ENCODE results near the gene HTT. TPM values are rescaled to one million over a fixed set of nuclear protein-coding genes. Genes with fewer than 3 reads are reported as not detected.

HTT gene
- total and polyA plus RNA-seq, 2 of the 8 experiments (the other 6 are each of a cell fraction or from before 2014, with no cell fraction given) = 24.0 to 71.0 TPM

DNA sequence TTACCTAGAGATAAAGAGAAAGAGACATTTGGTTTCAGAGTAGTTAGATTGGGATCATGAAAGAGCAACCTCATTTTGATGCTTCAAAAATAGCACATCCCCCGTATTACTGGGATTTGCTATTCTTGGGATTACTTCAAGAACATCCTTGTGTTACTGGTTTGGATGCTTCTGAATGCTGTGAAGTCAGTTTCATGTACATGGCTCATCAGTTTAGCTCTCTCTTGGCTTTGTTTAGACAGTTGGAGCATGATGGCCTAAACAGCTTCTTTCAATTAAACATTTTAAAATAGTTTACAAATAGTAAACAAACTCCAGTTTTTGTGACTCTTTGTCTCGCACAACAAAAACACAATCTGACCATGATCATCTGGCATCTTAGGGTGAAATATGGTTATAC is 23.9 kb downstream of the HTT start (continued):
- TF ChIP-seq, protein P1, sequence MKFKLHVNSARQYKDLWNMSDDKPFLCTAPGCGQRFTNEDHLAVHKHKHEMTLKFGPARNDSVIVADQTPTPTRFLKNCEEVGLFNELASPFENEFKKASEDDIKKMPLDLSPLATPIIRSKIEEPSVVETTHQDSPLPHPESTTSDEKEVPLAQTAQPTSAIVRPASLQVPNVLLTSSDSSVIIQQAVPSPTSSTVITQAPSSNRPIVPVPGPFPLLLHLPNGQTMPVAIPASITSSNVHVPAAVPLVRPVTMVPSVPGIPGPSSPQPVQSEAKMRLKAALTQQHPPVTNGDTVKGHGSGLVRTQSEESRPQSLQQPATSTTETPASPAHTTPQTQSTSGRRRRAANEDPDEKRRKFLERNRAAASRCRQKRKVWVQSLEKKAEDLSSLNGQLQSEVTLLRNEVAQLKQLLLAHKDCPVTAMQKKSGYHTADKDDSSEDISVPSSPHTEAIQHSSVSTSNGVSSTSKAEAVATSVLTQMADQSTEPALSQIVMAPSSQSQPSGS (IDR thresholded peaks at IDR 0.05; ENCODE audit: low read length) = no peak
- no peak for TF ChIP-seq SP1 (IDR thresholded peaks at IDR 0.05; ENCODE audit: low read depth, low read length)
- no peak for TF ChIP-seq EGR1 (IDR thresholded peaks at IDR 0.05; ENCODE audit: borderline replicate concordance, low read depth, low read length)
- no peak for TF ChIP-seq BCL11A (IDR thresholded peaks at IDR 0.05; ENCODE audit: low read depth in 2 of 2, low read length in 2 of 2)
- no peak for TF ChIP-seq YY1 (IDR thresholded peaks at IDR 0.05; ENCODE audit: low read depth, low read length)
- no peak for TF ChIP-seq GABPA (IDR thresholded peaks at IDR 0.05; ENCODE audit: borderline replicate concordance, insufficient read depth, low read length)
